Stimulated activated CD8-positive, alpha-beta memory T cell treated with anti-CD3 and anti-CD28 coated beads, Interleukin-4, amount 100 ng/mL, for 4 hours (primary cell): ENCODE data around the gene ATP2A3.

Experiments
- DNase-seq, 2 donors: peaks; one replicate each; pipeline ENCODE4 v3.0.0-alpha.2; 2020; ENCODE audit warnings: low read depth in 2 of 2, low spot score in 1 of 2

The ATP2A3 gene

GRCh38 chr17:3929181-3929580 is 35.1 kb downstream of the ATP2A3 start:
- DNase-seq: no peak

GRCh38 chr17:3928406-3928805 is 35.8 kb downstream of the ATP2A3 start:
- DNase-seq: no peak

DNA sequence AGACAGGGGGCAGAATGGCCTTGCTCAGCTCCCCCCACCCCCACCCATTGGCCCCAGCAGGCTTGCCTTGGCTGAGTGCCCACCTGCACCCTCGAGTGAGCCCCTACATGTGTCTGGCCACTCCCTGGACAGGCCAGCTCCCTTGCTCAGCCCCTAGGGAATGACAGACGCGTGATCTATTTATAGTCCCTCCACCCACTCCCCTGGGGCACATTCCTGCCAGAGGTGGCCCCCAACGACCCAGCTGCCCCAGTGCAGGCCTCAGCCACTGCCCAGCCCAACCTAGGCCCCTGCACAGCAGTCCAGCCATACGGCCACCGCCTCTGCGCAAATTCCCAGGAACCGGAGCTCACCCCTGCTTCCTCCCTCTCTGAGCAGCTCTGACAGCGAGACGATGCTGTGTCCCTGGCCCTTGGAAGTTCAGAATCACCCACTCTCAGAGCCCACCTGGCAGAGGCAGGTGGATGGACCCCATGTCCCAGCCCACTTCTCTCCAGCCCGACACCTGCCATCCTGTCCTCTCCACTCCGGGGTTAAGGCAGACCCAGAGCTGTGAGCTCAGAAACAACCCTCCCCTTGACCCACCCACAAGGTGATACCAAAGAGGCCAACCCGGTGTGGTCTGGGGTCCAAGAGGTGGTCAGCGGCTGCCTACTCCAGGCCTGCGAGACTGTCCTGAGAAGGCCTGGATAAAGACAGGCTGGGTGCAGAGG is 36.5 kb downstream of the ATP2A3 start:
- DNase-seq: no peak

GRCh38 chr17:3926860-3927627 is 37.2 kb downstream of the ATP2A3 start:
- DNase-seq: no peak

- DNase-seq: no peak
These were observed 38.4 kb downstream of the ATP2A3 start for GRCh38 chr17:3925684-3926485.

DNA sequence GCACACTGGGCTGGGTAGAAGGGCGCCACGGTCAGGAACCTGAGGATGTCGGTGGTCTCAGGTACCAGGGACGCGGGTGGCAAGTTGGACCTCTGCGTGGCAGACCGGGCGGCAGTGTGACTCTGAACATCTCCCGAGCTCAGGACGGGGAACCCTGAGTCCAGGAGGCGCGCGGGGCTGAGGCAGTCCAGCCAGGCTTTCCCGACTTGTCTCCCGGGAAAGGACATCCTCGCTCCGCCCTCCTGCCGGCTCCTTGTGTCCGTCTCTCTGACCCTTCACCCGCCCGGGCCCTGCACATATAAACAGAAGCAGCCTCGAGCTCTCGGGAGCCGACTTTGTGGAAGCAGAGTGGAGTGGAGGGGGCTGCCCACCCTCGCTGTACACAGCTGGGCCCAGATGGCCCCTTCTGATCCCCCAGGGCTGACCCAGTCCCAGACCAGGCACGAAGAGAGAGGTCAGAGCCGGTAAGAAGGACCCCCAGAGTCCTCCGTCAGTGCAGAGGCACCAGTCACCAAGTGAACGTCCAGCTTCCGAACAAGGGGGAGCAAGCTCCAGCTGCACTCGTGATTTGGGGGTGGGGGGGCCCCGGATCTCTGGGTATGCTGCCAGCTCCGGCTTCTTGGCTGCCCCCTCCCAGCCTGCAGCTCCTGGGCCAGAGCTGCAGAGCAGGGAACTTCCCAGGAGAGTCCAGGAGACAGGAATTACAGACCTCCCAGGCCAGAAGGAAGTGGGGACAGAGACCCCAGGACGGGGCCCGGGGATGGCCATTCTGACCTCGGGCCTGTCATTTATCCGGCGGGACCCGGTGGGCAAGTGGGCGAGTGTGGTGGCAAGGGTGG is 39.5 kb downstream of the ATP2A3 start:
- DNase-seq: no peak

DNA sequence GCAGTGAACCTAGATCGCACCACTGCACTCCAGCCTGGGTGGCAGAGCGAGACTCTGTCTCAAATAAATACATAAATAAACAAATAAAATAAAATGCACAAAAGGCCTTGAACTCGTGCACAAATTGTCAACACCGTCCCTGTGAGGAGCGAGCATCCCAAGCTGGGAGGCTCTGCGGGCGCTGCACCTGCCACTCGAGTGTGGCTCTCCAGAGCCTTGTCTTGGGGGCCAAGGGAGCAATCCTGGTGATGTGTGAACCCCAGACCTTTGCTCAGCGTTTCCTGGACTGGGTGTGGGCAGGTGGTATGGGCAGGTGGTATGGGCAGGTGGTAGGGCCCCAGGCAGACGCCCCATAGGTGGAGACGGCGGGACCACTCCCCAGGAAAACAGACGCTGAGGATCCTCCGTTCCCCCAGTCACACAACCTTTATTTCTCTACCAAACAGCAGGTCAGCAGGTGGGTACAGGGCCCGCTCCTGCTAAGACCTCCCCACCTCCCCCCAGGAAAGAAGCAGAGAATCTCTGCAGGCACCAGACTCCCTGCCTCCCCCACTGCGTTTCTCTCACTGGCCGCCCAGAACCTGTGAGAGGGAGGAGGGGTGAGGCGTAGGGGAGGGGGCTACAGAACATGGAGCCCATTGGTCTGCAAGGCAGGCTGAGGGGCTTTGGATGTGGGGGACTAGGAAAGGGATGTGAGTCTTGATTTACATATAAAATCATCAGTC is 40.6 kb downstream of the ATP2A3 start:
- DNase-seq: no peak

DNA sequence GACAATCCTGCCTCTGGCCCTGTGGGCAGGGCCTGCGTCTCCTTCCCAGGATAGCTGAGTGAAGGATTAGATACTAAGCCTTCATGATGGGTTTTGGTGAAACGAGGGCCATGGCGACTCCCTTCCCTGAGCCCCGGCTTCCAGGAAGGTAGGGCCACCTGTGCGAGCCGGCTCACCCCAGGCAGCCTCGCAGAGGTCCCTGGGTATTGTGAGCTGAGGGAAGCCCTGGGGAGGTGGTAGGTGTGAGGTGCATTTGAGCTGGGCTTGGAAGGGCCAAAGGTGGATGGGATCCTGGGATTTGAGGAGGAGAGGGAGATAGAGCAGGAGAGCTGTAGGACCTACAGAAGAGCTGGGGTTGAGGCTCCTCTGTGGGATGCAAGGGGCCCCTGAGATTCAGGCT is 41.5 kb downstream of the ATP2A3 start:
- DNase-seq: no peak

GRCh38 chr17:3921502-3922319 is 42.5 kb downstream of the ATP2A3 start:
- no peak for DNase-seq

- no peak for DNase-seq
These were observed 43.2 kb downstream of the ATP2A3 start for GRCh38 chr17:3921006-3921405.

- DNase-seq: no peak
These were observed 45.1 kb downstream of the ATP2A3 start for GRCh38 chr17:3919123-3919624.

DNA sequence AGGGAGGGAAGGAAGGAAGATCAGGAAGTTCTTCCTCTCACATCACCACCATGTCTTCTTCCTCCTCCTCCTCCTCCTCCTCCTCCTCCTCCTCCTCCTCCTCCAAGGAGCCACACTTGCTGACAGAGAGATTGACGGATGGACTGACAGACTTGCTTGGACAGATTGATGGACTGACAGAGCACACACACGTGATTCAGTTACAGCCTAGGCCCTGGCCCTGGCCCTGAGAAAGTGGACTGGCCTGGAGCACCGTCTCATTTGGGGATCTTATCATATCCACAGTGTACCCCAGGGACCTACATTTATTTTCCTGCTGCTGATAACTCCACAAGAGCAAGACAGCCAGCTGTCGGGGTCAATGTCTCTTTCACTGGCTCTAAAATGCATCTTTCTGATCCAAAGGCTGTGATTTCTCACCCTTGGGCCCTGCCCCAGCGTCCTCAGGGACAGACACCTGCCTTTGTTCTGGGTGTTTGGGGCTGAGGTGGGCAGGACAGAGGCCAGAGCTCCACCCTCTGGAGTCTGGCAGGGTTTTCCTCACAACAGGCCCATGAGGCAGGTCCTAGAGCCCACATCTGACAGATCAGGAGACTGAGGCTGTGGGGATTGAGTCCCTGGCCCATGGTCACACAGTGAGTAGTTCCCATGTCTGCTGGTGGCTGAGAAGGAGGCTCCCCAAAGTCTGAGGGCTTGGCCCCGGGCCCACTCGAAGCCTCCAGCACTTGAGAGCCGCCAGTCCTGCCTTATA is 45.7 kb downstream of the ATP2A3 start:
- no peak for DNase-seq

GRCh38 chr17:3917391-3917931 is 46.8 kb downstream of the ATP2A3 start:
- DNase-seq: no peak

DNA sequence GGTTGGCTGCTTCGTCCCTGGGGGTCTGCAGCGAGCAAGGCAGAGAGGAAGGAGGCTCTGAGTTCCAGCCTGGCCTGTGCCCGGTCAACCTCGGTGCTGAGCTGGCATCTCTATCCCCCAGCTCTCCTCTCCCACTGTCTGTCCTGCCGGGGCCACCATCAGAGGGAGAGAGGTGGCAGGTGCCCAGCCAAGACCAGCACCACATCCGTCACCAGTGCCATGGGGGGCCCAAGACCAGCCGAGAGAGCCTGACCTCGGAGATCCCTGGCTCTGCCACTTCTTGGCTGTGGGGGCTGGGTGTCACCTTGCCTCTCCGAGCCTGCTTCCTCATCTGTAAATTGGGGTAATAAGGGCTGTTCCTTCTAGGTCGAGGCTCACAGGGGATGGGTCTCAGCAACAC is 47.4 kb downstream of the ATP2A3 start:
- no peak for DNase-seq

DNA sequence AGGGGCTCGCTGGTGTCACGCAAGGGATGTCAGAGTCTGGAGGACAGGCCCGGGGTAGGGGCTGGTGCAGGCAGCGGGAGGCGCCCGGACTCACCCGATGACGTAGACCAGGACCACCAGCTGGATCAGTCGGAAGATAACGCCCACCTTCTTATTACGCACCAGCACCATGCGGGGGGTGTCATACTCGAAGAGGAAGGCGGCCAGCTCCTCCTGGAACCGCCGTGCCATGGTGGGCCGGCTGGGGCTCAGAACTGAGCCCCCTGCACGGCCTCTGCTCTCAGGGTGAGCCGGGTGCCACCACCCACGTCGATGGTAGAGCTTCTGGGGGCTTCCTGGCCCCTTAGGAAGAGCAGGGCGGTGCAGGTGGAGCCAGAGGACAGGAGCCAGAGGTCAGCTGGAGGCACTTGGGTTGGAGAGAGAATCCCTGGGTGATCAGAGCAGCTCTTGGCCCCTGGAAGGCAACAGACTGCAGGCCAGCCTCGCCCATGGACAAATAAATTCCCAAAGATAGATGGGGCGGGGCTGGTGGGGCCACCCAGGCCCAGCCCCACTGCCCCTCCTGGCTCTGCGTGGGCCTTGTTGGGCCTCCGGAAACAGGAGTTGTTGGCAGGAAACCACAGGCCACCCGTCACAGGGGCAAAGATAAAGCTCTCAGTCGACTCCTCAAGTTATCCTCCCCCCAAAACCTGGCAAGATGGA is 48.1 kb downstream of the ATP2A3 start, which contains the start of gene P2RX1:
P2RX1 (minus strand) TSS at position 471 of the 702 bp plus-strand sequence; CDS start at position 231, 240 bp downstream.
- no peak for DNase-seq

GRCh38 chr17:3915581-3915994 is 48.6 kb downstream of the ATP2A3 start:
- DNase-seq: no peak

GRCh38 chr17:3914312-3914670 is 49.9 kb downstream of the ATP2A3 start:
- no peak for DNase-seq
